ENCODE results near the gene KDM2A. TPM values are rescaled to one million over a fixed set of nuclear protein-coding genes. Genes with fewer than 3 reads are reported as not detected.
A peak's percentile ranks its signal among the peaks of the same experiment; 100 is the strongest.

The KDM2A gene
- total and polyA plus RNA-seq, 2 donors (not counting 1 experiment from before 2014, with no cell fraction given) = 132 to 229 TPM

DNA sequence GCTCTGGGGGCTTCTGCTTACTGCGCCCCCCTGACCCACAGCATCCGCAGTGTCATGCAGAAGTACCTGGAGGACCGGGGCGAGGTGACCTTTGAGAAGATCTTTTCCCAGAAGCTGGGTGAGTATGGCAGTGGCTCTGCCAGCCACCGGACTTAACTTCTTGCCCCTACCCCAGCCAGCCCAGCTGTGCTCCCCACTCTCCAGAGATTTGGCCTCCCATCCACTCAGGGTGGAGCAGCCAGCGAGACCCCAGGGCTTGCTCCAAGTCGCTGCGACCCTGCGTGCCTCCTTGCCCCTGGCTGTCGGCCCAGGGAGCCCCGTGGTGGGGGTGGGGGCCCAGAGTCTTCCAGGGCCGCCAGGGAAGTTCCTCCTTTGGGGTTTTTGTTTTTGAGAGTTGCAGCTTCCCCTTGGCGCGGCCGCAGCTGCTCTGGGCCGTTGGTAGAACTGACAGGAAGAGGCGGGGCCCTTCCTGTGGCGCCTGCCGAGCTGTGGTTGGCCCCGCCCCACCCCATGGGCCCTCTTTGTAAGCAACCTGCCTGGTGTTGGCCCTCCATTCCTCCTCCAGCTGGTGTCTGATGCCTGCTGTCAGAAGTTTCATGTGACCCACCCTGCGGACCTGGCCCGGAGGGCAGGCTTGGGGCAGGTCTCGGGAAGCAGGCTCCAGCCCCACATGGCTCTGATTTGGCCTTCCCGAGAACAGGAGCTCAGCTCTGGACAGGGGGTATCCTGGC lies 158.3 kb downstream of the KDM2A start:
- 0% methylated on average over 24 of the region's 24 CpGs for WGBS (ENCODE audit: insufficient coverage)
- ChIA-PET POLR2A (interaction anchor here (0.5 to 3.5 kb wide), 15 partner anchors 9 to 197 kb away, joined by 3 to 70 read pairs (median 4); partner anchors contain the start of genes ANKRD13D, CLCF1, GRK2 and POLD4), CTCF (interaction anchor here (0.8 to 5.5 kb wide), 13 partner anchors 9 to 114 kb away, joined by 3 to 46 read pairs (median 4); partner anchors contain the start of genes ANKRD13D and GRK2)
- H3K9me3 ChIP-seq (ENCODE audit: control extremely low read depth in 1 of 3, control insufficient read depth in 2 of 3, insufficient read depth in 1 of 3, low read length in 2 of 3) = no peaks in the 10 kb centered on the region
- intact Hi-C loops (cut with micrococcal nuclease) = loop anchor here (1.0 to 2.0 kb wide), 5 partner anchors 9 to 205 kb away; partner anchors contain the start of gene AIP
- Mint-ChIP-seq H3K9me3 (ENCODE audit: insufficient read depth) (no peaks in the 10 kb centered on the region), H3K4me3 (peak overlapping the region; percentile 84), H3K4me1 (peaks cover 76% of the 10 kb centered on the region), H3K27ac (peak overlapping the region; percentile 95), H3K27me3 (no peaks in the 10 kb centered on the region)
- H3K36me3 ChIP-seq (replicated peaks in 1 of 2; ENCODE audit: control extremely low read depth in 1 of 2, control insufficient read depth in 1 of 2, extremely low read depth in 1 of 2, insufficient read depth in 2 of 2, low read length in 1 of 2) = peaks cover 0 to 79% of the 10 kb centered on the region in 2 experiments
- peak overlapping the region; percentile 92 for H3K4me2 ChIP-seq (replicated peaks; ENCODE audit: low read depth, low read length, poor library complexity, severe bottlenecking)
- peaks cover 82 to 86% of the 10 kb centered on the region in 2 donors for H3K4me1 ChIP-seq (ENCODE audit: control insufficient read depth in 2 of 2, insufficient read depth in 2 of 2, low read length in 2 of 2)
- H4K20me1 ChIP-seq (ENCODE audit: control insufficient read depth, insufficient read depth, low read length, poor library complexity, severe bottlenecking) = peaks cover 75% of the 10 kb centered on the region
- H3K79me2 ChIP-seq (ENCODE audit: control insufficient read depth, insufficient read depth, low read length) = peaks cover 100% of the 10 kb centered on the region
- no peak for TF ChIP-seq EZH2 (IDR thresholded peaks at IDR 0.05; ENCODE audit: borderline replicate concordance, insufficient read depth, low read depth, low read length, poor library complexity, severe bottlenecking)
- TF ChIP-seq, protein P1, sequence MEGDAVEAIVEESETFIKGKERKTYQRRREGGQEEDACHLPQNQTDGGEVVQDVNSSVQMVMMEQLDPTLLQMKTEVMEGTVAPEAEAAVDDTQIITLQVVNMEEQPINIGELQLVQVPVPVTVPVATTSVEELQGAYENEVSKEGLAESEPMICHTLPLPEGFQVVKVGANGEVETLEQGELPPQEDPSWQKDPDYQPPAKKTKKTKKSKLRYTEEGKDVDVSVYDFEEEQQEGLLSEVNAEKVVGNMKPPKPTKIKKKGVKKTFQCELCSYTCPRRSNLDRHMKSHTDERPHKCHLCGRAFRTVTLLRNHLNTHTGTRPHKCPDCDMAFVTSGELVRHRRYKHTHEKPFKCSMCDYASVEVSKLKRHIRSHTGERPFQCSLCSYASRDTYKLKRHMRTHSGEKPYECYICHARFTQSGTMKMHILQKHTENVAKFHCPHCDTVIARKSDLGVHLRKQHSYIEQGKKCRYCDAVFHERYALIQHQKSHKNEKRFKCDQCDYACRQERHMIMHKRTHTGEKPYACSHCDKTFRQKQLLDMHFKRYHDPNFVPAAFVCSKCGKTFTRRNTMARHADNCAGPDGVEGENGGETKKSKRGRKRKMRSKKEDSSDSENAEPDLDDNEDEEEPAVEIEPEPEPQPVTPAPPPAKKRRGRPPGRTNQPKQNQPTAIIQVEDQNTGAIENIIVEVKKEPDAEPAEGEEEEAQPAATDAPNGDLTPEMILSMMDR (IDR thresholded peaks at IDR 0.05) = no peak
- no peaks in the 10 kb centered on the region for H3K27me3 ChIP-seq (replicated peaks in 1 of 4; ENCODE audit: control extremely low read depth in 1 of 4, control insufficient read depth in 3 of 4, insufficient read depth in 4 of 4, low read length in 3 of 4)
- H3K4me3 ChIP-seq (ENCODE audit: control extremely low read depth in 1 of 5, extremely low read depth in 1 of 5, insufficient read depth in 1 of 5, low read depth in 2 of 5, low read length in 4 of 5) = peak overlapping the region; percentile 35 to 59 (median 50)
- ATAC-seq (ENCODE audit: low read depth) = peak; percentile 95
- peak overlapping the region; percentile 46 for H2AFZ ChIP-seq (ENCODE audit: insufficient read depth, low read depth, low read length, poor library complexity, severe bottlenecking)
- peak overlapping the region; percentile 82 for H3K27ac ChIP-seq (ENCODE audit: low read length in 2 of 2)
- H3K9ac ChIP-seq (ENCODE audit: low read length) = peak overlapping the region; percentile 54
- peak; percentile 96 for DNase-seq

All from B cell (primary cell).